ENCODE results near the gene MINK1.

GRCh38 chr17:4941319-4941610, 108.1 kb downstream of the MINK1 start:
- no peak for TF ChIP-seq CTCF (IDR thresholded peaks at IDR 0.05)
- TF ChIP-seq EZH2phosphoT487 (IDR thresholded peaks at IDR 0.05), result no peak
- no peak for TF ChIP-seq EZH2 (IDR thresholded peaks at IDR 0.05)
